ENCODE measurements around the gene UBE2I. TPM values are rescaled to one million over a fixed set of nuclear protein-coding genes. Genes with fewer than 3 reads are reported as not detected.

The UBE2I gene
- total and polyA plus RNA-seq, 4 donors, result 35.7 to 86.7 (median 72.4) TPM

DNA sequence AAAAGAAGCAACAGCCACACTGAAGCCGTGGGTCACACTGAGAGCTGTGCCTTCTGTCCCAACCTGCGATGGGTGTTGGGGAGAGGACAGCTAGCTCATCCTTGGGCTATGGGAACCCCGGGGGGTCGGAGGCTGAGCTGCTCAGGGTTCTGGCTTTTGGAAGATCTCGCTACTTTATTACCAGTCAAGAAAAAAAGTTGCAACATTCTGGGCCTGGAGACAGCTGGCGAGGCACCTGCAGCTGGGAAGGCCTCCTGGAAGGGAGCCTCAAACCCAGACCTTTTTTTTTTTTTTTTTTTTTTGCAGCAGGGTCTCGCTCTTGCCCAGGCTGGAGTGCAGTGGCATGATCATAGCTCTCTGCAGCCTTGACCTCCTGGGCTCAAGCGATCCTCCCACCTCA lies 28.7 kb upstream of the UBE2I start:
- Histone ChIP-seq H3K9me3 (ENCODE audit: control insufficient read depth, low read length) (no peaks in the 10 kb centered on the region), H3K4me3 (ENCODE audit: low read length in 2 of 2) (no peak overlapping the region), H3K4me1 (ENCODE audit: control insufficient read depth in 1 of 2, insufficient read depth in 2 of 2, low read length in 2 of 2) (no peaks in the 10 kb centered on the region), H3K36me3 (ENCODE audit: control insufficient read depth in 1 of 2, insufficient read depth in 2 of 2, low read length in 1 of 2) (no peaks in the 10 kb centered on the region), H3K27ac (ENCODE audit: low read depth in 1 of 2, low read length in 2 of 2) (no peak overlapping the region), H3K27me3 (ENCODE audit: control insufficient read depth in 1 of 2, insufficient read depth in 2 of 2, low read length in 1 of 2) (no peaks in the 10 kb centered on the region)
- DNase-seq (no peak), ATAC-seq (ENCODE audit: low FRiP score) (no peak)
- intact Hi-C loops (cut with DNase I), result no loop called here
- 65 to 75% methylated on average over 8 of the region's 8 CpGs for WGBS, 2 donors

DNA sequence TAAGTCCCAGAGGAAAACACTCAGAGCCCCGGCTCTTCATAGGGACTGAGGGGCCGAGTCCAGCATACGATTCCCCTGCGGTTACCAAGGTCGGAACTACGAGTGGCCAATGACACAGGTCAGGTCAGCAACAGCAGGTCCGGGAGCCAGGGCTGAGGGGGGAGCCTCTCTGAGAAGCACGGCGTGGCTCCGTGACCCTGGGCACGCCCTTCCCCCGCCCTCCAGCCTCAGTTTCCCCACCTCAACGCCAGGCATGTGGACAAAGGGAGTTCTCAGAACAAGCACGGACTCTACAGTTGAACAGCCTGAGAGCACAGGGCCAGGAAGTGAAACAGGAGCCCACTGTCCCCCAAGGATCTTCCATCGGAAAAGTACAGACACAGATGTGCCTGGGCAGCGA lies 27.9 kb upstream of the UBE2I start:
- WGBS, 2 donors, result 75 to 78% methylated on average over 16 of the region's 16 CpGs
- ATAC-seq (ENCODE audit: low FRiP score) (no peak), DNase-seq (no peak)
- no peaks in the 10 kb centered on the region for H3K9me3 ChIP-seq (ENCODE audit: control insufficient read depth, low read length)
- no peaks in the 10 kb centered on the region for H3K36me3 ChIP-seq (ENCODE audit: control insufficient read depth in 1 of 2, insufficient read depth in 2 of 2, low read length in 1 of 2)
- no peaks in the 10 kb centered on the region for H3K4me1 ChIP-seq (ENCODE audit: control insufficient read depth in 1 of 2, insufficient read depth in 2 of 2, low read length in 2 of 2)
- intact Hi-C loops (cut with DNase I), result no loop called here
- H3K27me3 ChIP-seq (ENCODE audit: control insufficient read depth in 1 of 2, insufficient read depth in 2 of 2, low read length in 1 of 2), result no peaks in the 10 kb centered on the region
- no peak overlapping the region for H3K27ac ChIP-seq (ENCODE audit: low read depth in 1 of 2, low read length in 2 of 2)
- H3K4me3 ChIP-seq (ENCODE audit: low read length in 2 of 2), result no peak overlapping the region

DNA sequence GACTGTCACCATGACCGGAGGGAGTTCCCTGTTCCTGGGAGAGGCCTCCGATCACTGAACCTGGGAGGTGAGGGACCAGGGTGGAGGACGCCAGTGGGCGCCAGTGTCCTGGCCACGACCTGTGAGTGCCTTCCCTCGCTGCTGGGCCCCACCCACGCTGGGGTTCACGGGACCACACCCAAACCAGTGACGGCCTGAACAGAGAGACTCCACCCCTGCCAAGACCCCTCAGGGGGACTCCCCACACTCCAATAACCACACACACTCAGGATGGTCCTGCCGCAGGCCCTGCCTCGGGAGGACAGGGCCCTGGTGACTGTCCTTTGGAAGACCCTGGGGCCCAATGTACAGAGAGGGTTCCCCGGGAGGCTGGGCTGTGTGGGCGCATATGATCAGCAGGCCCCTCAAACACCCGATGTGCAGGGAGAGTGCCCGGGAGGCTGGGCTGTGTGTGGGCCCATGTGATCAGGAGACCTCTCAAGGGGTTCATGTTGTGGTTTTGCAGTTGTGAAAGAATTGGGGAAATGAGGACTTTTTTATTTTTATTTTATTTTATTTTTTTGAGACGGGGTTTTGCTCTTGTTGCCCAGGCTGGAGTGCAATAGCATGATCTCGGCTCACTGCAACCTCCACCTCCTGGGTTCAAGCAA lies 27.0 kb upstream of the UBE2I start:
- H3K27ac ChIP-seq (ENCODE audit: low read depth in 1 of 2, low read length in 2 of 2), result no peak overlapping the region
- H3K27me3 ChIP-seq (ENCODE audit: control insufficient read depth in 1 of 2, insufficient read depth in 2 of 2, low read length in 1 of 2), result no peaks in the 10 kb centered on the region
- intact Hi-C loops (cut with DNase I), result no loop called here
- no peak for DNase-seq
- H3K36me3 ChIP-seq (ENCODE audit: control insufficient read depth in 1 of 2, insufficient read depth in 2 of 2, low read length in 1 of 2), result no peaks in the 10 kb centered on the region
- ATAC-seq (ENCODE audit: low FRiP score), result no peak
- no peaks in the 10 kb centered on the region for H3K9me3 ChIP-seq (ENCODE audit: control insufficient read depth, low read length)
- no peak overlapping the region for H3K4me3 ChIP-seq (ENCODE audit: low read length in 2 of 2)
- H3K4me1 ChIP-seq (ENCODE audit: control insufficient read depth in 1 of 2, insufficient read depth in 2 of 2, low read length in 2 of 2), result no peaks in the 10 kb centered on the region
- 86 to 88% methylated on average over 17 of the region's 17 CpGs for WGBS, 2 donors

DNA sequence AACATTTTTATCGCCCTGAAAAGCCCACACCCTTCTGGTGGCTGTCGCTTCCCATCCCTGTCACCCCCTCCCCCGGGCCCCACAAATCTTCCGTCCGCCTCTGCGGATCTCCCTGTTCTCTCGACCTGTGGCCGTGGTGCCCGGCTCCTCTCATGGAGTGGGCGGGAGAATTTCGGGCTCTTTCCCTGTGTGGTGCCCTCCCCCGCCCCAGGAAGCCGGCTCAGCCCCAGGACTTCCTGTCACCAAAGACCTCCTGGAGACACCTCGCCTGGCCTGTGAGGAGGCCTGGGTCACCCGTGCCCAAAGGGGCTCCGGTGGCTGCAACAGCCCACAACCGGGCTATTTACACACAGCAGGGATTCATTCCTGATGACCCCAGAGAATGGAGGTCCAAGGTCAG lies 26.1 kb upstream of the UBE2I start:
- Histone ChIP-seq H3K4me3 (ENCODE audit: low read length in 2 of 2) (no peak overlapping the region), H3K27me3 (ENCODE audit: control insufficient read depth in 1 of 2, insufficient read depth in 2 of 2, low read length in 1 of 2) (no peaks in the 10 kb centered on the region), H3K9me3 (ENCODE audit: control insufficient read depth, low read length) (no peaks in the 10 kb centered on the region), H3K4me1 (ENCODE audit: control insufficient read depth in 1 of 2, insufficient read depth in 2 of 2, low read length in 2 of 2) (no peaks in the 10 kb centered on the region), H3K27ac (ENCODE audit: low read depth in 1 of 2, low read length in 2 of 2) (no peak overlapping the region), H3K36me3 (ENCODE audit: control insufficient read depth in 1 of 2, insufficient read depth in 2 of 2, low read length in 1 of 2) (no peaks in the 10 kb centered on the region)
- no peak for DNase-seq
- intact Hi-C loops (cut with DNase I), result no loop called here
- no peak for ATAC-seq (ENCODE audit: low FRiP score)
- 33 to 35% methylated on average over 17 of the region's 17 CpGs for WGBS, 2 donors

DNA sequence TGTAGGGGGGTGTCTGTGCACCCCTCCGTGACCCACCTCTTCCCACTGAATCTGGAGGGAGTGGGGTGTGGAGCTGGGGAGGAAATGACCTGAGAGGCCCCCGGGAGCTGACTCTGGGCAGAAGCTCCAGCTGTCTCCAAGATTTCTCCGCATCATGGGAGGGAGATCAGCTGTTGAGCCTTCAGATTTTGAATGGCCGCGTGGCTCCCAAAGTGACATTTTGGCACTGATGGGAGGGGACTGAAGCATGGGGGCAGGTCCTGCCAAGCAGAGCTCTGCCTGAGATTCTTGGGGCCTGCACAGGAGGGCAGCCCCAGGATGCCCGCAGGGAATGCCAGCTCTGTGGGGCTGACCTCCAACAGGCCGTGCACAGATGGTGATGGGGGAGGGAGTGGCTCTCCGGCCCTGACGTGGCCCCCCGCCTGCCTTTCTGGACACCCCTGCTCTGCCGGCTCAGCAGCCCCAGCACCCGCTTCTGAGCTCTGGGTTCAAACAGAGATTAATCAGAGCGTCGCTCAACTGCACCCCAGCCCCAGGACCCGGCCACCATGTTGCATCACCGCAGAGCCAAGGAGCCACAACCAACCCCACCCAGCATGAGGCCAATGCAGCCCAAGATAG lies 25.3 kb upstream of the UBE2I start:
- no peak overlapping the region for H3K27ac ChIP-seq (ENCODE audit: low read depth in 1 of 2, low read length in 2 of 2)
- DNase-seq, result no peak
- no peaks in the 10 kb centered on the region for H3K9me3 ChIP-seq (ENCODE audit: control insufficient read depth, low read length)
- intact Hi-C loops (cut with DNase I), result no loop called here
- WGBS, 2 donors, result 78% methylated on average over 16 of the region's 16 CpGs
- H3K27me3 ChIP-seq (ENCODE audit: control insufficient read depth in 1 of 2, insufficient read depth in 2 of 2, low read length in 1 of 2), result no peaks in the 10 kb centered on the region
- no peak overlapping the region for H3K4me3 ChIP-seq (ENCODE audit: low read length in 2 of 2)
- ATAC-seq (ENCODE audit: low FRiP score), result no peak
- no peaks in the 10 kb centered on the region for H3K4me1 ChIP-seq (ENCODE audit: control insufficient read depth in 1 of 2, insufficient read depth in 2 of 2, low read length in 2 of 2)
- no peaks in the 10 kb centered on the region for H3K36me3 ChIP-seq (ENCODE audit: control insufficient read depth in 1 of 2, insufficient read depth in 2 of 2, low read length in 1 of 2)

DNA sequence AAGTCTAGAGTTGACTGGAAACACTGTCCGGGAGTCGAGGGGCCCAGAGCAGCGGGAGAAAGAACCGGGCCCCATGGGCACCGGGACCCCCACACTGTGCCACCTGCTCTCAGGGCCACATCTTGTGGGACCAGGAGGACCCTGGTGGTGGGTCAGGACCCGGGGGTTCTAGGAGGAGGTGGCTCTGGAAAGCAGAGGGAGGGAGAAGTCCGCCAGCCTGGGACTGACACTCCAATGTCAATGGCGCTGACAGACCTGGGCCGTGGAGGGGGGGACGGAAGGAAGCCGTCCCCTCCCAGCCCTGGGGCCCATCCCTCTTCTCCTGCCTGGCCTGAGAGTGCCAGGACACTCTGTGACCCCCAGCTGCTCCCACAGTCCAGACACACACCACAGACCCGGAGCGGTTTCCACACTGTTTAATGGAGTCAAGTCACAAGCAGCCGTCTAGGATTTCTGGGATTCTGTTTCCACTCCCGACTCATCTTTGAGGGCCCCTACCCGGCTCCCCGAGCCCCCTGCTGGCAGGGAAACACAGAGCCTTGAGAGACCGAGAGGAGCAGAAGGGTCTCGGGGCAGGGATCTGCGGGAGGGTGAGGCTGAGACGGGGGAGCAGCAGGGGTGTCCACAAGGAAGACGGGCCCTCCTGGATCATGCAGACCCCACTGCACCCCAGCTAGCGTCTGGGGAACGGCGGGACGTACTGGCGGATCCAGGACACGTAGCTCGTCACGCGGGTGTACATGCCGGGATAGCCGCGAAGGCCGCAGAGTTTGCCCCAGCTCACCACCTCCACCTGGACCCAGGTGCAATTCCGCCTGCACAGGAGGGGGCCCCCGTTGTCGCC lies 23.5 kb upstream of the UBE2I start:
- H3K27me3 ChIP-seq (ENCODE audit: control insufficient read depth in 1 of 2, insufficient read depth in 2 of 2, low read length in 1 of 2), result no peaks in the 10 kb centered on the region
- intact Hi-C loops (cut with DNase I), result no loop called here
- DNase-seq (no peak), ATAC-seq (ENCODE audit: low FRiP score) (no peak)
- H3K4me3 ChIP-seq (ENCODE audit: low read length in 2 of 2), result no peak overlapping the region
- no peaks in the 10 kb centered on the region for H3K9me3 ChIP-seq (ENCODE audit: control insufficient read depth, low read length)
- H3K36me3 ChIP-seq (ENCODE audit: control insufficient read depth in 1 of 2, insufficient read depth in 2 of 2, low read length in 1 of 2), result no peaks in the 10 kb centered on the region
- H3K4me1 ChIP-seq (ENCODE audit: control insufficient read depth in 1 of 2, insufficient read depth in 2 of 2, low read length in 2 of 2), result no peaks in the 10 kb centered on the region
- H3K27ac ChIP-seq (ENCODE audit: low read depth in 1 of 2, low read length in 2 of 2), result no peak overlapping the region
- 65 to 70% methylated on average over 38 of the region's 38 CpGs for WGBS, 2 donors

DNA sequence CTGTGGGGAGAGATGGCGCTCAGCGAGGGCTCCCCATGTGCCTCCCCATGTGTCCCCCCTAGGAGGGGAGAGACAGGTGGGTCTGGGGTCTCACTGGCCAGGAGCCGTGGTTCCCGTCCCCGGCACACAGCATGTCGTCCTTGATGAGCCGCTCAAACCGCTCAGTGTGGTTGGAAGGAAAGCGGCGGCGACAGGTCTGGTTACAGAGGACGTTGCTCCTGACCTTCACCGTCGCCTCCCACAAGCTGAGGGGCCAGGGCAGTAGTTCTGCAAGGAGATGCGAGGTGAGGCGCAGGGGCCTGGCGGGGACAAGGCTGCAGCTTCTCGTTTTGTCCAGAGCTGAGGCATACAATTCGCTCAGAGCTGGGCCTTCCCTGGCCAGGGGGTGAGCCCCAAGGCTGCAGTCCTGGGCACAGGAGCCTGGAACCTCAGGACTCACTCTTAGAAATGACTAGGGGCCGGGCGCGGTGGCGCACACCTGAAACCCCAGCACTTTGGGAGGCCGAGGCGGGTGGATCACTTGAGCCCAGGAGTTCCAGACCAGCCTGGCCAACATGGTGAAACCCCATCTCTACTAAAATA lies 22.8 kb upstream of the UBE2I start:
- no peaks in the 10 kb centered on the region for H3K9me3 ChIP-seq (ENCODE audit: control insufficient read depth, low read length)
- ATAC-seq (ENCODE audit: low FRiP score), result no peak
- no peak overlapping the region for H3K27ac ChIP-seq (ENCODE audit: low read depth in 1 of 2, low read length in 2 of 2)
- H3K4me1 ChIP-seq (ENCODE audit: control insufficient read depth in 1 of 2, insufficient read depth in 2 of 2, low read length in 2 of 2), result no peaks in the 10 kb centered on the region
- DNase-seq, result no peak
- no peaks in the 10 kb centered on the region for H3K36me3 ChIP-seq (ENCODE audit: control insufficient read depth in 1 of 2, insufficient read depth in 2 of 2, low read length in 1 of 2)
- H3K4me3 ChIP-seq (ENCODE audit: low read length in 2 of 2), result no peak overlapping the region
- no peaks in the 10 kb centered on the region for H3K27me3 ChIP-seq (ENCODE audit: control insufficient read depth in 1 of 2, insufficient read depth in 2 of 2, low read length in 1 of 2)
- intact Hi-C loops (cut with DNase I), result no loop called here
- 74 to 82% methylated on average over 22 to 25 of the region's 25 CpGs for WGBS, 2 donors

DNA sequence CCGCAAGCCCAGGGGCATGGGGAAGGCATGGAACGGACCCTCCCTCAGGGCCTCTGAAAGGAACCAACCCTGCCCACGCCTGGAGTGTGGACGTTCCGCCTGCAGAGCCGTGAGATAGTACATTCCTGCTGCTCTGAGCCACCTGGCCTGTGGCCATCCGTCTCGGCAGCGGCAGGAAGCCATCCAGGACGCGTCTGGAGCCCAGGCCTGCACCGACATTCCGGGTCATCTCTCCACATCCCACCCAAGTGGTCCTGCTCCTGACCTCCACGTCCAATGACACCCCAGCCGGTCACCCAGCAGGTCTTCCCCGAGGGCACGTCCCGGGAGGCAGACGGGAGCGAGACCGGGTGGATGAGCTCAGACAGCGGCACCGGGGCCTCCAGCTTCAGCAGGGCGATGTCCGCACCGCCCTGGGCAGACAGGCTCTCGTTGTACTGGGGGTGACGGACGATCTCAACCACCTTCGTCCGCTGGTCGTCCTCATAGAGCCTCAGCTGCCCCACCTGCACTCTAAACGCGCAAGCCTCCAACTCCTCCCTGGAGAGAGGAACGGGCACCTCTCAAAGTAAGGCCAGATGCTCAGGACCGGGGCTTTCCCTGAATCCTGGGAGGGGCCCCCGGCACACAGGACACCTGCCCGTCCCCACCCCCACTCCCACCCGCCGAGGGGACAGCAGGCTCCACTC lies 21.3 kb upstream of the UBE2I start:
- Histone ChIP-seq H3K27me3 (ENCODE audit: control insufficient read depth in 1 of 2, insufficient read depth in 2 of 2, low read length in 1 of 2) (no peaks in the 10 kb centered on the region), H3K4me1 (ENCODE audit: control insufficient read depth in 1 of 2, insufficient read depth in 2 of 2, low read length in 2 of 2) (no peaks in the 10 kb centered on the region), H3K36me3 (ENCODE audit: control insufficient read depth in 1 of 2, insufficient read depth in 2 of 2, low read length in 1 of 2) (no peaks in the 10 kb centered on the region), H3K27ac (ENCODE audit: low read depth in 1 of 2, low read length in 2 of 2) (no peak overlapping the region), H3K9me3 (ENCODE audit: control insufficient read depth, low read length) (no peaks in the 10 kb centered on the region), H3K4me3 (ENCODE audit: low read length in 2 of 2) (no peak overlapping the region)
- ATAC-seq (ENCODE audit: low FRiP score) (no peak), DNase-seq (no peak)
- intact Hi-C loops (cut with DNase I), result no loop called here
- 39 to 42% methylated on average over 38 to 40 of the region's 40 CpGs for WGBS, 2 donors

All from aorta (tissue), 5 donors.